Measurements from ENCODE around the gene OTULIN.

DNA sequence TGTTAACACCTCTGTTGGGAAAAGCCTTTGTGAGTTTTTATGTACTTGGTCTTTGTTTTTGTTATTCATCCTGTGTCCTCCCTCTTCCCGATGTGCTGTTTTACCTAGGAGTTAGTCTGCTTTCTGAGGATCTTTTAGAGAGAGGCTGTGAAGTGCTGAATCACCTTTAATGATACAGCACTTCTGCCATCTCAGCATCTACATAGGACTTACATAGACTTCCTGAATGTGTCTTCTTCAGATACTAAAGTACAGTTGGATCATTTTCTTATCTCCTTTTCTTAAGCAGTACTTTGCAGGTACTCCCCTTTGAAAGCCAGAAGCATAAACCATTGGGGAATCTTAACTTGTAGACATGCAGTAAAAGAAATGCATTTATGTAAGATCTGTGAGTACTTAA, 31.5 kb downstream of the OTULIN start:
- no peak for TF ChIP-seq EZH2 (IDR thresholded peaks at IDR 0.05; ENCODE audit: borderline replicate concordance, low read length)
- TF ChIP-seq, protein P1, sequence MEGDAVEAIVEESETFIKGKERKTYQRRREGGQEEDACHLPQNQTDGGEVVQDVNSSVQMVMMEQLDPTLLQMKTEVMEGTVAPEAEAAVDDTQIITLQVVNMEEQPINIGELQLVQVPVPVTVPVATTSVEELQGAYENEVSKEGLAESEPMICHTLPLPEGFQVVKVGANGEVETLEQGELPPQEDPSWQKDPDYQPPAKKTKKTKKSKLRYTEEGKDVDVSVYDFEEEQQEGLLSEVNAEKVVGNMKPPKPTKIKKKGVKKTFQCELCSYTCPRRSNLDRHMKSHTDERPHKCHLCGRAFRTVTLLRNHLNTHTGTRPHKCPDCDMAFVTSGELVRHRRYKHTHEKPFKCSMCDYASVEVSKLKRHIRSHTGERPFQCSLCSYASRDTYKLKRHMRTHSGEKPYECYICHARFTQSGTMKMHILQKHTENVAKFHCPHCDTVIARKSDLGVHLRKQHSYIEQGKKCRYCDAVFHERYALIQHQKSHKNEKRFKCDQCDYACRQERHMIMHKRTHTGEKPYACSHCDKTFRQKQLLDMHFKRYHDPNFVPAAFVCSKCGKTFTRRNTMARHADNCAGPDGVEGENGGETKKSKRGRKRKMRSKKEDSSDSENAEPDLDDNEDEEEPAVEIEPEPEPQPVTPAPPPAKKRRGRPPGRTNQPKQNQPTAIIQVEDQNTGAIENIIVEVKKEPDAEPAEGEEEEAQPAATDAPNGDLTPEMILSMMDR (IDR thresholded peaks at IDR 0.05; ENCODE audit: low read length): no peak
